DOHH2 (cell line): ENCODE data around the gene MEGF10.

Source experiments
- H3F3A ChIP-seq: fragments of 200-600 bp; sonication (generic), shearing (Covaris generic); 2 replicates; pipeline ENCODE4 v1.6.0; 2016; ENCODE audit warnings: antibody characterized with exemption, mild to moderate bottlenecking; ENCODE audit not compliant: control insufficient read depth, insufficient read depth
- H3K27ac ChIP-seq: fragments of 200-600 bp; sonication (generic); 2 replicates; pipeline ENCODE4 v1.5.1; 2014; ENCODE audit warnings: low read depth, mild to moderate bottlenecking, low read length, moderate library complexity
- H3K27me3 ChIP-seq: fragments of 200-600 bp; sonication (generic); 2 replicates; pipeline ENCODE4 v1.6.1; 2014; ENCODE audit warnings: mild to moderate bottlenecking, low read length, mixed read lengths; ENCODE audit not compliant: control insufficient read depth
- H3K36me3 ChIP-seq: fragments of 200-600 bp; sonication (generic); 2 replicates; pipeline ENCODE4 v1.6.1; 2014; ENCODE audit warnings: mild to moderate bottlenecking, low read length, moderate library complexity, mixed read lengths; ENCODE audit not compliant: control insufficient read depth
- H3K4me1 ChIP-seq: fragments of 200-600 bp; sonication (generic); 2 replicates; pipeline ENCODE4 v1.6.1; 2014; ENCODE audit warnings: mild to moderate bottlenecking, low read length, mixed read lengths; ENCODE audit not compliant: control insufficient read depth
- H3K4me2 ChIP-seq: fragments of 200-600 bp; sonication (generic); 2 replicates; pipeline ENCODE4 v1.6.0; 2014; ENCODE audit warnings: mild to moderate bottlenecking, low read length, moderate library complexity
- H3K4me3 ChIP-seq: fragments of 200-600 bp; sonication (generic); 2 replicates; pipeline ENCODE4 v1.5.1; 2014; ENCODE audit warnings: mild to moderate bottlenecking, low read length, mixed read lengths
- H3K79me2 ChIP-seq: fragments of 200-600 bp; sonication (generic); 2 replicates; pipeline ENCODE4 v1.6.1; 2014; ENCODE audit warnings: mild to moderate bottlenecking, low read length, mixed read lengths; ENCODE audit not compliant: control insufficient read depth
- H3K9me2 ChIP-seq: fragments of 200-600 bp; sonication (generic); replicated peaks from 2 replicates; pipeline ENCODE4 v1.6.1; 2014; ENCODE audit warnings: mild to moderate bottlenecking, low read length, mixed read lengths; ENCODE audit not compliant: control insufficient read depth
- H3K9me3 ChIP-seq: fragments of 200-600 bp; sonication (generic); 2 replicates; pipeline ENCODE4 v1.6.1; 2014; ENCODE audit warnings: antibody characterized with exemption, low read length, mixed read lengths; ENCODE audit not compliant: control insufficient read depth, insufficient read depth
- H4K20me1 ChIP-seq: fragments of 200-600 bp; sonication (generic); 2 replicates; pipeline ENCODE4 v1.6.0; 2014; ENCODE audit warnings: low read depth, mild to moderate bottlenecking, antibody characterized with exemption, low read length, moderate library complexity; ENCODE audit not compliant: control insufficient read depth, insufficient read depth
- EZH2phosphoT487 ChIP-seq: fragments of 200-600 bp; sonication (generic); IDR thresholded peaks from 2 replicates; pipeline ENCODE4 v1.6.1; 2017; ENCODE audit warnings: borderline replicate concordance, mild to moderate bottlenecking, antibody characterized with exemption, low read length, moderate library complexity, mixed read lengths
- TF ChIP-seq, protein P1 (sequence below): fragments of 200-600 bp; sonication (generic); IDR thresholded peaks from one replicate; pipeline ENCODE4 v1.5.1; 2014; ENCODE audit warnings: antibody characterized with exemption, mild to moderate bottlenecking, low read depth, low read length; ENCODE audit not compliant: poor library complexity, severe bottlenecking

The MEGF10 gene

DNA sequence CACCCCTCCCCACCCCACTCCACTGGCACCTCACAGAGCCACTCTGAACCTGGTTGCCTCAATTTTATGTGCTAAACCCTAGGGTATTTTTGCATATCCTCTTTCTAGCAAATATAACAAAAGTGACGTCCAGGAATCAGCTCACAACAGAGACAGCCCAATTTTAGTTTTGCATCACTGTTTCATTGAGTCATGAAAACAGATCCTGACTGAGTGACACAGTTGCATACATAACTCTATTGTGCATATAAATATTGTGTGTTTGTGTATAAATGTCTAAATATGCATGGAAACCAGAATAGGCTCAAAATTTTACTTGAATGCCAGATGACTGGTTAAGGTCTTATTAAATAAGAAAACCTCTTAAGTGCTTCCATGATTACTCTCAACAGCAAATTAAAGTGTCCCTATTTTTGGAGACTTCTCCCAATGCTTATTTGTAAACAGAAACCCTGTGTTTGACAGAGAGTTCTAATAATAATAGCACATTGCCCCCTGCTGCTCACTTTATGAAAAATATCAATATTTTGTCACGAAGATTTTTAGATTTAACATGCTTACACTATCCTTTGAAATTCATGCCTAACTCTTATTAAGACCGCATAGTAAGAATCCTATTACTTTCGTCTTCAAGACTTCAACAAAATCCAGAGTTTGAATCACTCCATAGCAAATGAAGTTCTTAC, 151.3 kb downstream of the MEGF10 start:
- TF ChIP-seq, protein P1, sequence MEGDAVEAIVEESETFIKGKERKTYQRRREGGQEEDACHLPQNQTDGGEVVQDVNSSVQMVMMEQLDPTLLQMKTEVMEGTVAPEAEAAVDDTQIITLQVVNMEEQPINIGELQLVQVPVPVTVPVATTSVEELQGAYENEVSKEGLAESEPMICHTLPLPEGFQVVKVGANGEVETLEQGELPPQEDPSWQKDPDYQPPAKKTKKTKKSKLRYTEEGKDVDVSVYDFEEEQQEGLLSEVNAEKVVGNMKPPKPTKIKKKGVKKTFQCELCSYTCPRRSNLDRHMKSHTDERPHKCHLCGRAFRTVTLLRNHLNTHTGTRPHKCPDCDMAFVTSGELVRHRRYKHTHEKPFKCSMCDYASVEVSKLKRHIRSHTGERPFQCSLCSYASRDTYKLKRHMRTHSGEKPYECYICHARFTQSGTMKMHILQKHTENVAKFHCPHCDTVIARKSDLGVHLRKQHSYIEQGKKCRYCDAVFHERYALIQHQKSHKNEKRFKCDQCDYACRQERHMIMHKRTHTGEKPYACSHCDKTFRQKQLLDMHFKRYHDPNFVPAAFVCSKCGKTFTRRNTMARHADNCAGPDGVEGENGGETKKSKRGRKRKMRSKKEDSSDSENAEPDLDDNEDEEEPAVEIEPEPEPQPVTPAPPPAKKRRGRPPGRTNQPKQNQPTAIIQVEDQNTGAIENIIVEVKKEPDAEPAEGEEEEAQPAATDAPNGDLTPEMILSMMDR: peak; percentile 53
- no peak for TF ChIP-seq EZH2phosphoT487
- Histone ChIP-seq H3K27me3 (no peaks in the 10 kb centered on the region), H3K4me2 (no peak overlapping the region), H3K4me3 (no peak overlapping the region), H4K20me1 (no peaks in the 10 kb centered on the region), H3K9me3 (no peaks in the 10 kb centered on the region), H3K79me2 (no peaks in the 10 kb centered on the region), H3K27ac (no peak overlapping the region), H3K4me1 (no peaks in the 10 kb centered on the region), H3K9me2 (no peaks in the 10 kb centered on the region), H3K36me3 (no peaks in the 10 kb centered on the region), H3F3A (no peaks in the 10 kb centered on the region)

DNA sequence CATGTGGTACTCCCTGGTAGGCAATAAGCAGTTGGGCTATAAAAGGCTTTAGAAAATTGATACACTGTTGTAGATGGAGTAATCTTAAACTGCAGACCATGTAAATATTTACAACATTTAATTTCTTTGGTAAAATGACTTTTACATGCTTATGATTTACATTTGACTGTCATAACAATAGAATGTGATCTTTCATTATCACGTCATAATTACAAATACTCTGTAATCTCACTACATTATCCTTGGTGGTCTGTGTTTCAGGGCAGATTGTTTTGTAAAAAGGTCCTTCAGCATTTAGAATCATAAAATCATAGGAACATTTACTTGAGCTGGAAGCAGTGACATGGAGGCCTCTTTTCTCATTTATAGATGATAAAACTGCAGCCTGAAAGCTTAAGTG, 153.6 kb downstream of the MEGF10 start:
- Histone ChIP-seq H3K79me2 (no peaks in the 10 kb centered on the region), H3K9me2 (no peaks in the 10 kb centered on the region), H3K36me3 (no peaks in the 10 kb centered on the region), H3K27me3 (no peaks in the 10 kb centered on the region), H3K4me2 (no peak overlapping the region), H4K20me1 (no peaks in the 10 kb centered on the region), H3K4me3 (no peak overlapping the region), H3K4me1 (no peaks in the 10 kb centered on the region), H3F3A (no peaks in the 10 kb centered on the region), H3K9me3 (no peaks in the 10 kb centered on the region), H3K27ac (no peak overlapping the region)
- TF ChIP-seq EZH2phosphoT487: no peak
- TF ChIP-seq, protein P1: no peak

DNA sequence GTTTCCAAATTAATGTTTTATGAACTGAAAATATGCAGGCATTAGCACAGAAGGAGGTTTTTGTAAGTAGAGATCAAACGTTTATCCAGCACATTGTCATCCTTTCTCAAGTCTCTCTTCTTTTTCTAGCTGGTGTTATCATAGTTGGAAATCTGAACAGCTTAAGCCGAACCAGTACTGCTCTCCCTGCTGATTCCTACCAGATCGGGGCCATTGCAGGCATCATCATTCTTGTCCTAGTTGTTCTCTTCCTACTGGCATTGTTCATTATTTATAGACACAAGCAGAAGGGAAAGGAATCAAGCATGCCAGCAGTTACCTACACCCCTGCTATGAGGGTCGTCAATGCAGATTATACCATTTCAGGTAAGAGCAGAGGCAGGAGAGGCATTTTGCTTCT, 154.7 kb downstream of the MEGF10 start:
- Histone ChIP-seq H3K4me2 (no peak overlapping the region), H3F3A (no peaks in the 10 kb centered on the region), H3K9me2 (no peaks in the 10 kb centered on the region), H3K79me2 (no peaks in the 10 kb centered on the region), H3K36me3 (no peaks in the 10 kb centered on the region), H4K20me1 (no peaks in the 10 kb centered on the region), H3K9me3 (no peaks in the 10 kb centered on the region), H3K27me3 (no peaks in the 10 kb centered on the region), H3K4me1 (no peaks in the 10 kb centered on the region), H3K27ac (no peak overlapping the region), H3K4me3 (no peak overlapping the region)
- no peak for TF ChIP-seq EZH2phosphoT487
- TF ChIP-seq, protein P1: no peak
